Vagina (tissue), 2 donors: Measurements from ENCODE around the gene CEP250.

ENCODE experiments used
- POLR2A ChIP-seq, 2 donors: fragments of 450-650 bp; IDR thresholded peaks; one replicate each; pipeline ENCODE4 v1.6.1; 2017; ENCODE audit warnings: antibody characterized with exemption in 2 of 2, mild to moderate bottlenecking in 2 of 2, moderate library complexity in 2 of 2
- POLR2AphosphoS5 ChIP-seq, 2 donors: sonication (generic); formaldehyde crosslinking; IDR thresholded peaks; one replicate each; pipeline ENCODE4 v1.9.0; 2017; ENCODE audit warnings: antibody characterized with exemption in 2 of 2, mild to moderate bottlenecking in 2 of 2, low read depth in 1 of 2; ENCODE audit not compliant: insufficient read depth in 1 of 2
- TF ChIP-seq, protein P1 (sequence below), 3 experiments: fragments of 450-650 bp in 2 of 3; fragments of 200-600 bp in 1 of 3; sonication (generic) in 1 of 3; IDR thresholded peaks; one replicate each; pipeline ENCODE4 v1.5.1; 2017 to 2019; ENCODE audit warnings: antibody characterized with exemption in 3 of 3, mild to moderate bottlenecking in 2 of 3, moderate library complexity in 2 of 3

- TF ChIP-seq, protein P1, sequence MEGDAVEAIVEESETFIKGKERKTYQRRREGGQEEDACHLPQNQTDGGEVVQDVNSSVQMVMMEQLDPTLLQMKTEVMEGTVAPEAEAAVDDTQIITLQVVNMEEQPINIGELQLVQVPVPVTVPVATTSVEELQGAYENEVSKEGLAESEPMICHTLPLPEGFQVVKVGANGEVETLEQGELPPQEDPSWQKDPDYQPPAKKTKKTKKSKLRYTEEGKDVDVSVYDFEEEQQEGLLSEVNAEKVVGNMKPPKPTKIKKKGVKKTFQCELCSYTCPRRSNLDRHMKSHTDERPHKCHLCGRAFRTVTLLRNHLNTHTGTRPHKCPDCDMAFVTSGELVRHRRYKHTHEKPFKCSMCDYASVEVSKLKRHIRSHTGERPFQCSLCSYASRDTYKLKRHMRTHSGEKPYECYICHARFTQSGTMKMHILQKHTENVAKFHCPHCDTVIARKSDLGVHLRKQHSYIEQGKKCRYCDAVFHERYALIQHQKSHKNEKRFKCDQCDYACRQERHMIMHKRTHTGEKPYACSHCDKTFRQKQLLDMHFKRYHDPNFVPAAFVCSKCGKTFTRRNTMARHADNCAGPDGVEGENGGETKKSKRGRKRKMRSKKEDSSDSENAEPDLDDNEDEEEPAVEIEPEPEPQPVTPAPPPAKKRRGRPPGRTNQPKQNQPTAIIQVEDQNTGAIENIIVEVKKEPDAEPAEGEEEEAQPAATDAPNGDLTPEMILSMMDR (IDR thresholded peaks at IDR 0.05): no peak
- TF ChIP-seq POLR2A (IDR thresholded peaks at IDR 0.05) (no peak), POLR2AphosphoS5 (IDR thresholded peaks at IDR 0.05; ENCODE audit: insufficient read depth in 1 of 2, low read depth in 1 of 2) (no peak)
These were observed 108.4 kb downstream of the CEP250 start for GRCh38 chr20:35563834-35564233.
